Retina (tissue), 1 donor: ENCODE measurements around the gene MYLK.
"Not testable (repeated sequence)": the region's sequence is repeated elsewhere in the genome, so short reads cannot be mapped to it uniquely, and the experiment has no call there.

Experiments
- DNase-seq: peaks from one replicate; pipeline ENCODE4 v3.0.0-alpha.2; 2016

The MYLK gene

DNA sequence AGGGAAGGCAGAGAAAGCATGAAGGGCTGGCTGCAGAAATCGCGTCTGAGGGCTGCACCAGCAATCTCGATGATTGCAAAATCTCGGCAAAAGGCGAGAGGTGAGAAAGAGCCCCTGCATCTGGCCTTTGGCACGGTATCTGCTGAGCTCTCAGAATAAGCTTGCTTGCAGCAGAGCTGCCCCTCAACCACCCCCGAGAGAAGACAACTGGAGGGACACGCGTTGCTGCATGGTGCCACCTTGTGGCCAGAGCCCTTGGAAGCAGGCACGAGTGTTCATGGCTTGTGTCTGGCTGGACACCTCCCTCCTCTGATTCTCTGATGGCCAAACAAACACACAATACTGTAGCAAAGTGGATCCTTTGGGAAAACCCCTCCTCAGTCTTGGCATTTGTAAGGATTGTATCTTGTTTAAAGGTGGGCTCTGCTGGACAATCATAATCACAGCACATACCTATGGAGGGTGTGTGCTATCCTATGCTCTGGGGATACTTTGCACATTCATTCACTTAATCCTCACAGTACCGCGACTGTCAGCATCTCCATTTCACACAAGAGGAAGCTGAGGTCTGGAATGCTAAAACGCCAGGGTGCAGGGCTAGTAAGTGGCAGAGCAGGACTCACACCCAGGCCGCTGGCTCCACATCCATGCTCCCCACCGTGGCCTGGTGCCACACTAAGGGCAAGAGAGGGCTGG is 164.9 kb downstream of the MYLK start:
- peak; percentile 74 for DNase-seq

DNA sequence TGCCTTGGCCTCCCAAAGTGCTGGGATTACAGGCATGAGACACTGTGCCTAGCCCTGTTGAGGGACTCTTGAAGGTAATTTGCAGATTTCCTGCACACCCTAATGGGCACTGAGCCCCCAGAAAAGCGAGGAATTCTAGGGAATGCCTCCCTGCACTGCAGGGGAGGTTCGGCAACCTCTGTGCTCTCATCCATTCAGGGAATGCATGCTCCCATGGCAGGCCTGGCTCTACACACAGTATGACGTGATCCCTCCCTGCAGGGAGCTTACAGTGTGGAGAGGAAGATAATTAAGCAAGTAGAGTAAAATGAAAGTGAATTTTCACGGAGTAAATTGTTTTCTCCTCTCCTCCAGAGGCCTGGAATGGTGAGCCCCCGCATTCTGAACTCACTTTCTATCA is 166.0 kb downstream of the MYLK start:
- no peak for DNase-seq

DNA sequence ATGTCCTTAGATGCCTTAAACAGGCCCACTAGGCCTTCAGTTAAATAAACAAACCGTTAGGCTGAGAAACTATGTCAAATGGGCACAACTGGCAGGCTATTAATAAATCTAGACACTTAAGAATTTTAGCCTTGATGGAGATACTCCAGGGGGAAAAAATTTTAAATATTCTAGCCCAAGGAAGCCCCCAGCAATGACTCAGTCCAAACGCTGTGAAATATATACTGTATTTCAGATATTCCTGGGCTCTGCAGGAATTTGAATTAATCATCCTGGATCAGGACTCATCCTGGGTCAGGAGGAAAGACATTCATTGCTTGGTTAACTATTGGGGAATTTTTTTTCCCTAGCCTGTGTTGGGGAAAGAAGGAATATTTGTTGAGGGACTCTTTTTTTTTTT is 166.7 kb downstream of the MYLK start:
- not testable (repeated sequence) for DNase-seq

DNA sequence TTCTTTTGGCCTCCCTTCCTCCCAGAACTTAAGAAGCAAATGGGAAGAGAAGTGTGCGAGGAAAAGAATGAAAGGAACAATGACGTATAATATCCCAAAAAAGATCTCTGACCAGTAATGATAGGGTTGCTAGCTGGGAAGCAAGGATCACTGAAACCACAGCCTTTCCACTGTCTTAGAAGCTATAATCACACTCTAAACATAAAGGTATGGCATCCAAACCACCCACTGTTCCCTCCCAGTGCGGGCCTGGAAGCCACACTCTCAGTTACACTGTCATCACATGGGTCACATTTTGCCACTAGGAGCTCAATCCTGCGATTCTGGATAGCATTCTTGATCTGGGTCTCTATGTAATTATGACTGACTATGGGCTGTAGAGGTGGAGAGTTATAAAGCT is 167.7 kb downstream of the MYLK start:
- DNase-seq, result no peak

DNA sequence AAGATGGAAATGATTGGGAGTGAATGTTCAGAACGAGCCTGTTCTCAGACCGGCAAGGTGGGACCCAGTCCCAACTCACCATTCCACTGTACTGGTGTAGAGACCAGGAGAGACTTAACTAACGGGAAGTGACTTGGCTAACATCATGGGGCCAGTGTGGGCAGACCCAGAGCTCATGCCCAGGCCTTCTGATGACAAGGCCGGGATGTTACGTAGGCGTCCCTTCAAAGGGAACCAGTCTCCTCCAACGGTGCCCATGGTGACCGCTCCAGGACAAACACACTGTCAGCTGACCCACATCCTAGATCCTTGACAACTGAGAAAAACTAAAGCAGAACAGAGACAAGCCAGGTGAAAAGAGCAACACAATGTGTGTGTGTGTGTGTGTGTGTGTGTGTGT is 170.9 kb downstream of the MYLK start:
- DNase-seq, result no peak

DNA sequence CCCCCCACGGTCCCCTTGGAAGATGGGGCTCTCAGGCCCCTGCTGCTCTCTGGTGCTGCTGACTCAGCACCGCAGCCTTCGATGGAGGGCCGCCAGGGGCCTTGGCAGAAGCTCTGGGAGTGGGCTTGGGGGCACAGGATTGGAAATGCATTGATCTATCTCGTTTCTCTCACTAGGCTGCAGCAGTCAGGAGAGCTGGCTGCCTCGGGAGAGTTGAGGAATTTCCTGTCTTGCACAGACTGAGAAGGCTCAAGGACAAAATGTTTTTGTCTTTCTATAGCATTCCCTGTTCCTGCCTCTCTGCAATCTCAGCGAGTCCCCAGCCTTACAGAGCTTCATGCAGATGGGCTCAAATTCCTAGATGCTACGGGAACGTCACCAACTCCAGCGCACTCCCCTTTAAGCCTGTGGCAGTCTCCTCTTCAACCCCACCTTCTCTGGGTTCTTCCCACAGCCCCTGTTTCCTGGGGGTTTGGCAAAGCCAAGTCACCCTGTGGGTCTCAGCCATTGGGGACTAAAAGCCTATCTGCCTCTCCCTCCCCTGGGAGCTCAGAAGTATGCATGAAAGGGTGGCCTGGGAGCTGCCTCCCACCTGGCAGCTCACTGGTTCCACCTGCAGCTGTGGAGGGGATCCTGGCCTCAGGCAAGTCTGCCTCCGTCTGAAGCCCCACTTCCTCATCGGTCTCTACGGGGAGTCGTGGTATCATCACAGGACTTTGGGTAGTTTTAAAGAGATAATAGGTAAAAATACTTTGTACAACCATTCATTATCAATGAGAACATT is 171.9 kb downstream of the MYLK start:
- DNase-seq, result no peak

DNA sequence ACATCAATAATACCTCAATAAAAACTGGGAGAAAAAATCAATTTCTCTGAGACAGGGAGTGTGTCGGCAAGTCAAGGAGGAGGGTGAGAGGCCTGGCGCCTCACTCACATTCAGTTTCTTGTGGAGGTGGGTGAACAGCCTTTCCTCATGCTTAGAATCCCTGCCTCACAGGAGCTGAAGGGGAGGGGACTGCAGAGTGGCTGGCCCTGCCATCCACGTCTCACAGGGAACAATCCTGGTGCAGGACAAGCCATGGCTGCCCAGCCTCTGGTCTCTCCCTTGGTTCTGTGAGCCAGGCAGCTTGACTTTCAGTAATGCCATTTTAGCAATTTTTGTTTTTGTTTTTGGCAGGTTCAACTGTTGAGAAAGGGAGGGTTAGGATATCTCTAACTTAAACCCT is 172.8 kb downstream of the MYLK start:
- DNase-seq, result no peak

DNA sequence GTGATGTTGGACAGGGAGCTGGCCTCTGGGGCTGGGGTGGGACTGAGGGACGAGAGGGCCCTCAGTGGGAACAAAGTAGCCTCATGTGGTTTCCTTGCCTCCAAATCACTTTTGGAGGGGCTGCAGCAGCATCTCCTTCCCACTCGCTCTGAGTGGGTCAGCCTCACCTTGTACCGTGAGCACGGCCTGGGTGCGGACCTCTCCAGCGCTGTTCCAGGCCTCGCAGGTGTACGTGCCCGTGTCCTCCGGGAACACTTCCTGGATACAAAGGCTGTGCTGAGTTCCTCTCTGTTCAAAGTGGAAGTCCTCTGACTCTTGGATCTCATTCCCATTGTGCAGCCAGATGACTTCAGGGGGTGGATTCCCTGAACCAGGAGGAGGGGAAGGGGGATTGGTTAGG is 175.6 kb downstream of the MYLK start:
- no peak for DNase-seq

DNA sequence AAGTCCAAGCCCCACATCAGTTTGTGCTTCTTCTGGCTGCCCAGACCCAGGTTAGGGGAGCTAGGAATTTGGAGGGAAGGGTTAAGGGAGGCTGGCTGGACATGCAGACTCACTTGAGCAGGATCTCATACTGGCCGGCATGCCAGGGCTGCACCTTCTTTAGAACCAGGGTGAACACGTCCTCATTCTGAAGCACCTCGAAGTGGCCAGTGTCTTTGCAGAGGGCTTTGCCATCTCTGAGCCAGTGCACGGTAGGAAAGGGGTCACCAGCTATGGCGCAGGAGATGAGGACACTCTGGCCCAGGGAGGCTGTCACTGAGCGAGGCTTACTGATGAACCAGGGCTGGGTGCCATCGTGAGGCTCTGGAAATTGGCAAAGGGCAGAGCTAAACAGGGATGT is 176.5 kb downstream of the MYLK start:
- not testable (repeated sequence) for DNase-seq

DNA sequence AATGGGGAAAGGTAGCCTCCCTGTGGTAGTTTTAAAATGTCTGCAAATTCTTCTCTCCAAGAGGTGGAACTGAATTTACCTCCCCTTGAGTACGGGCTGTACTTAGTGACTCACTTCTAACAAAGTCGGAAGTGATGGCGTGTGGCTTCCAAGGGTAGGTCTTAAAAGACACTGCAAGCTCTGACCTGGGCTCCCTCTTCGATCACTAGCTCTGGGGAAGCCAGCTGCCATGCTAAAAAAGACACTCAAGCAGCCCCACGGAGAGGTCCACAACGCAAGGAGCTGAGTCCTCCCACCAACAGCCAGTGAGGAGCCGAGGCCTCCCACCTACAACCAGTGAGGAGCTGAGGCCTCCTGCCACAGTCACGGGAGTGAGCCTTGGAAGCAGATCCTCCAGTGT is 177.3 kb downstream of the MYLK start:
- DNase-seq, result no peak

DNA sequence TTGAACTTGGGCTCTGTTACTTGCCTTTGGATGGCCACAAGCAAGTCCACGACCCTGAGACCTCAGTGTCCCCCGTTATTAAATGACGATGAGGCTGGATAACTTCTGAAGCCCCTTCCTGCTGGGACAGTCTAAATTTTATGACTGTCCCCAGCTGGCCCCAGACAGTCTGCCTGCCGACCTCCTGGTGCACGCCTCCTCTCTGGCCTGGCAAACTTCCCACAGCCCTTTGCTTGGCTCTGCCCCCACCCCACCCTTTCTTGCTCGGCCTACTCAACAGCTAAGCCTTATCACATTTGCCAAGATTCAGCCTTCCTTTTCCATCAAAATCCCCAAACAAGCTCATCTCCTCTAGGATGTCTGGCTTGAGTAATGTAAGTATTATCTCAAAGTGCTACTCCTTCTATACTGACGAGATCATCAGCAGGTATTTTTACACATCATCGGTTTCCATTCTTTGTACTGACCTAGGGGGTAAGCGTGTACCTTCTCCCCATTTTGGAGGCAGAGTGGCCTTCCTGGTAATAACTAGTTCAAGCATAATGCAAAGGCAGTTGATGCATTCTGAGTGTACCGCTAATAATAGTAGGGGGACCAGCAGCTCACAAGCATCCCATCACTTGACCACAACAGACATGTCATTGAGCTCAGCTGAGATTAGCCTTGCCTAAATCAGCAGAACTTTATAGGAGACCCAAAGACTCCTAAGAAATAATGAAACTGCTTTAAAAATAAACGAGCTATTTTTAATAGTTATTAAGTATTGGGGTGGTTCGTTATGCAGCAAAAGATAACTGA is 178.4 kb downstream of the MYLK start:
- DNase-seq, result no peak

DNA sequence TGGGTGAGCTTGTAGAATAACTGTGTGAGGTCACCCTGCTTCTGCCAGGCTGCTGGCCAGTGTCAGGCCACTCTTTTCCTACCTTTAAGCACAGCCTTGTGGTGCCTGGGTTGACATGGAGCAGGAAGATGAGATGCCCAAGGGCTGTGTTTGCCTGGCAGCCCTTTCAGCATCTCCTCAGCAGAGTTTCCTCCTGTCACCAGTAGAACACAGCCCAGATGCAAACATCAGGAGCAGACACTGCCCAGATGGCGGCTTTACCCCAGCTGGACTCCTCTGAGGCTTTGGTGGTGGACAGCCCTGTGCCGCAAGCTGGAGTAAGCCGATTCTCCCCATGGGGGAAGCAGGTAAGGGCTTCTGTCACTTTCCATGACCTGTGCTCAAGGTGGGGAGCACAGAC is 180.5 kb downstream of the MYLK start:
- DNase-seq, result not testable (repeated sequence)

DNA sequence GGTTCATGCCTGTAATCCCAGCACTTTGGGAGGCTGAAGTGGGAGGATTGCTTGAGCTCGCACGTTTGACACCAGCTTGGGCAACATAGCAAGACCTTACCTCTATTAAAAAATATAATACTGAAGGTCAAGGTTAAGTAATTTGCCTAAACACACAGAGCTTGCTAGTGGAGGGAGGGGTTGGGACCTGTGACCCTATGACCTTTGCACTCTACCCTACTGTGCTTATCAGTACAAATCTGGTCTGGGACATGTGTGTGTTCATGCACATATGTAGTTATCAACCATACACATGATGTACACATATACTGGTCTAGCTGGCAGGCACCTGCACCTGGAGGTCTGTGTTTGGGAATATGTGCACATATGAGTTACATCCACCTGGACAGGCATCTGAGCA is 181.4 kb downstream of the MYLK start:
- no peak for DNase-seq

DNA sequence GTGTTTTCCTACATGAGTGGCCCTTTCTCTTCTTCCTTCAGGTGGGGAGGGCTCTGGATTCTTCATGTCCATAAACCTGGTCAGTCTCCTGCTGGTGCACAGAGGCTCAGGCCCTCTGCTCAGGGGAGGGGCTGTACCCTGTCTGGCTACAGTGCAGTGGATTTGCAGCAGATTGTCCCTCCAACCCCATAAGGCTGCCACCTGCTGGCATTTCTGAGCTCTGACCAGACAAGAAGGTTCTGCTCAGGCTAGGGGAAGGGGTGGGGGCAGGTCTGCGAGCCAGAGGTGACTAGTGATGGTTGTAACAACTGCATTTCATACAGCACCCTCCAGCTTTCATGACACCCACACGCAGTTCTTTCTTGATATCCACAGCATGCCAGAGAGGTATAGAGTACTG is 182.1 kb downstream of the MYLK start:
- peak; percentile 60 for DNase-seq

DNA sequence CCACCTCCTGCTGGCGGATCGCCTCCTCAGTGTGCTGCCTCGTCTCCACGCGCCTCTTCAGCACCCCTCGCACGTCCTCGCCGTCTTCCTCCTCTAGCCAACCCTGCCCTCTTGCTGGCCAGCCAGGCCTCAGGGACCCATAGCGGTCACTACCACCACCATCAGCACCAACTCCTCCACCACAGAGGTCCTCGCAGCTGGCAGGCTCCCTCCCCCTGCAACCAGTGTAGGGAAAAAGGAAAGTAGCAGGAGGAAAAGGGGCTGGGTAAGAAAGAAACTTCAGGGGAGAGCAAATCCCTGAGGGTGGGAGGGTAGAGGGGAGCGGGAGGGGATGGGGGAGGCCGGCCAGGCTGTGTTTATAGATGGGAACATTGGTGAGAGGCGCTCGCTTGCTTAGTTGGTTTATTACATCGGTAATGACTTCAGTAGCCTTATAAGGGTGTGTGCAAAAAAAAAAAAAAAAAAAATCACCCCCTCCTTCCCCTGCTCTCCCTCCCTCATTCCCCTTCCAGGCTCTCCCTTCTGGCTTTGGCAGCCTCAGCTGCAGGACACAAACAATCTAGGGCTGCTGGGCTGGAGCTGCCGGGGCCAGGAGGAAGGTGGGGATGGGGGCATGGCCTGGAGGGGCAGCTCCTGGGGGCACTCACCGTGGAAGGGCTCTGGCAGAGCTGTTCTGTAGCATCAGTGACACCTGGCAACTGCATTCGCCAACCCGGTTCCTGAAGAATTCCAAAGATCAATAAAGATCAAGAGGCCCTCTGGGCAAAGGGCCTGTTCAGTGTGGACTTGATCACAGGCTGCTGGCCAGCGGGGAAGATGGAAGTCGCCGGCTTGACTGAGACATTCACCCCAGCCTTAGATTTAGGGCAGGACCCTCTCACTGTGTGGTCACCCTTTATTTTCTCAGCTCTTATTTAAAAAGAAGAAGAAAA is 183.1 kb downstream of the MYLK start:
- DNase-seq, result no peak

DNA sequence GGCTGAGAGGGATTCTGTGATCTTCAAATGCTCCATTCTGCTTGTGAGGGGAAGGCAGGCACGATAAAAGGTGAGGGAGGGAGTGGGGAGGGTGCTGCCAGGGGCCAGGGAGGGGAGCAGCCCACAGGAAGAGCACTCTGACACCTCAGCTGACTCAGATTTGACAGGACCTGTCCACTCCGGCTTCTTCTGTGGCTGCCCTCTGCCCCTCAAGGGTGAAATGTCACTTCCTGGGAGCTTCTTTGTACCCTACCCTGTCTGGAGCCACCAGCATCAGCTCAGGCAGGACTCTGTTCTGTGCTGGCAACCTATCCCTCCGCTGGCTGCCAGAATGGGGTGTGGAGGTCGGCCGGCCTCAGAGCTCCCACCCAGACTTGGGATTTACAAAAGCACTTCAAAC is 185.3 kb downstream of the MYLK start:
- DNase-seq, result no peak

DNA sequence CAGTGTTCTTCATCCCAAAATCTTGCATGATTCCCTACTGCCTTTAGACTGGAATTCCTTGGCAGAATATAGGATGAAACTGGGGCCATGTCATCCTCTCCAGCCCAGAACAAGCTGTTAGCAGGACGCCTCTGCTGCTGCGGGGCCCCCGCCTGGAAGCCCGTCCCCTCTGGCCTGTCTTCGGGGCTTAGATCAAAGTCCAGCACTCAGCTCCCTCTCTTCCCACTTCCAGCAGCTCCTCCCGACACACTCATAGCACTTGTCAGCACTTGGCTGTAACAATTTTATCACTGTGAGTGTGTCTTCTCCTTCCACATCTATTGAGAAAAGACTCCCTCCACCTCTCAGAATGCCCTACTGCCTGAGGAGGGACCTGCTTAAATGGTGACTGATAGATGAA is 187.3 kb downstream of the MYLK start:
- DNase-seq, result no peak

DNA sequence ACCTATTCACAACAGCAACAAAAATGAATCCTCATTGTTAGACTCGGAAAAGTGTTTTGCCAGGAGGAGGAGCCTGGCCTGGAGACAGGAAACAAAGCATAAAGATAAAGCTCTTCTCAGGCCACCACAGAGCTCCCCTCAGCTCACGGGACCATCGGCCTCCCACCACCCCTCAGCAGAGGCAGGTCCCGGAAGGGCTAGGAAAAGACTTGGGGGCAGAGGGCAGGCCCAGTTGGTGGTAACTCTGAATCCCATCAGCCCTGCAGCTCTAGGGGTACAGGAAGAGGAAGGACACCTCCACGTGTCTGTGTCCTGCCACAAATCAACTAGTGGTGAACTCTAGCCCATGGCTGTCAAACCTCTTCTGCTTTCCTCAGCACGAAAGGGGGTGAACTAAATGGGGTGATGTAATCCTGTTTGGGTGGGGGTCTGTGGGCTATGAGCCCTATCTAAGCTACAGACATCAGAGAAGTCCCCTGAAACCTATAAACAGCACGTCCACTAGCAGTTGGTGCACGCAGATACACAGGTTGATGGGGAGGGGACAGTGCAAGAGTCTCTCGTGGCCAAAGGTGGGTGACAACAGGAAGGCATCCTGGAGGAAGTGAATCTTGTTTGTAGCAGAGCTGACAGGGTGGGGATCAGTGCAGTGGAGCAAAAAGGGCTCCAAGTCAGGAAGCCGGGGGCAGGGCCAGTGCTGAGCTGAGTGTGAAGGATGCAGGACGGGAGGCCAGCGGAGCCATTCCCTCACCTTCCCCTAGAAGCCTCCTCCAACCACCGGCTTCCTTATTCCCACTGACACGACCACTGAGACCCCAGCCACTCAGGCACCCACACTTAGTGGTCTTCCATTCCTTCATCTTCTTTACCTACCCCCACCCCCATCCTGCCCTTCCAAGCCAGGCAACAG is 188.1 kb downstream of the MYLK start:
- DNase-seq, result no peak

DNA sequence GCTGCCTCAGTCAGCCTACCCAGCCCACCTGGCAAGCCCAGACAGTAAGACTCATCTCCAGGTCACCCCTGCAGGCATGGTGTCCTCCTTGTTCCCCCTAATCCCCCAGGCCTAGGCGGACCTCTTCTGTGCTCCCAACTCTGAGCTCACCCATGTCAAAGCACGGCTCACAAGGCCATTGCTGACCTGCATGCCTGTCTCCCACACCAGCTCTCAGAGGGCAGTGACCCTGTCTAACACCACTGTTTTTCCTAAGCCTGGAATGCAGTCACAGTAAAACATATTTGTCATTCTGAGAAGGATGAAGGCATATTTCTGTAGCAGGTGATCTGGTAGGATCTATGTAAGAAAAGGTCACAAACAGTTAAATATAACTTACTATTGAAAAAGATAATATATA is 189.0 kb downstream of the MYLK start:
- DNase-seq, result no peak

DNA sequence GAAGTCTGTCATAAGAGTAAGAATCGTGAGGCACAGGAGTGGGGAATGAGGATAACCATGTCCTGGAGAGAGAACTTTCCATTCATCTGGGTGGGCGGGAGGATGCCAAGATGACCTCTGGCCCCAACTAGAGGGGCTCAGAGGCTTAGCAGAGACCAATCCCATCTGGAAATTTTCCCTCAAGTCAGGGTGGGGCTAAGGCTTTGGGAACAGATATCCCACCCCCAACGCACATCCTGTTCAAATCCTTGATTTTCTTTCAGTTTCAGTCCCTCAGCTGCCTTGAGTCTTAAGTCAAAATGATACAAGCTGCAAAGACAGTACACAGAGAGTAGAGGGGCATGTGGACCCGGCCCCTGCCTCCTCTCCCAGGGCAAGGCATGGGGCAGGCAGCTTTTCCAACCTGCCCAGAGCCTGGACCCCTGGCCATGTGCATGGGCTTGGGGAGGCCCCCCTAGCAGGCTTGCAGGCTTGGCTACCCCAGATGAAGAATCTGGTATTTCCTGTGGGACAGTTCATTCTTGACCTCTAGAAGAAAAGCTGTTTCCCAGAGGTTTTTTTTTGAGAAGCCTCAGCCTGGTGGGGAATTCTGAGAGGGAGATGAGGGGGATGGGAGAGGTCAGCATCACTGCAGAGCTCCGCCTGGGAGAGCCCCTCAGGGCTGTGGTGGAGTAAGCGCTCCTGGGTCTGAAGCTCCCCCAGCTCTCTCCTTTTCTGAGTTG is 189.6 kb downstream of the MYLK start:
- no peak for DNase-seq
